HuH-7.5 (cell line): Measurements from ENCODE around the gene SH3GL3.

Source experiments
- DNase-seq: peaks from one replicate; pipeline ENCODE4 v3.0.0; 2011; ENCODE audit warnings: low spot score

SH3GL3 gene

DNA sequence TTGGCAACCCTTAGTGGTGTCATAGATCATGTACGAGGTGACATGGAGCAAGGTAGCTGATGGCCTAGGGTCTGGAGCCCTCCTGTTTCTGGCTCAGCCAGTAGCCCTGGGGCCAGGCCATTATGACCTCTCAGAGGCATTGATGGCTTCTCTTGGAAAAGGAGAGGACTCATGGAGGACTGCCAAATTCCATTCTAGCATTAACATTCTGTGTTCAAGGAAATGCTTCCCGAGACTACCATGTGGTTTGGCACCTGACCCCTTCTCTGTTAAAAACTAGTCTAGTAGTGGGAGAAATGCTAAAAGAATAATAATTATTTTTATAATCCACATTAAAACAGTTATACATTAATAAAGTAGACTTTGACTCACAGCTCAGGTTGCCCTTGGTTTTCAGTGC is 166.6 kb downstream of the SH3GL3 start:
- DNase-seq = no peak

- no peak for DNase-seq
These were observed 169.7 kb downstream of the SH3GL3 start for GRCh38 chr15:83616840-83617239.

DNA sequence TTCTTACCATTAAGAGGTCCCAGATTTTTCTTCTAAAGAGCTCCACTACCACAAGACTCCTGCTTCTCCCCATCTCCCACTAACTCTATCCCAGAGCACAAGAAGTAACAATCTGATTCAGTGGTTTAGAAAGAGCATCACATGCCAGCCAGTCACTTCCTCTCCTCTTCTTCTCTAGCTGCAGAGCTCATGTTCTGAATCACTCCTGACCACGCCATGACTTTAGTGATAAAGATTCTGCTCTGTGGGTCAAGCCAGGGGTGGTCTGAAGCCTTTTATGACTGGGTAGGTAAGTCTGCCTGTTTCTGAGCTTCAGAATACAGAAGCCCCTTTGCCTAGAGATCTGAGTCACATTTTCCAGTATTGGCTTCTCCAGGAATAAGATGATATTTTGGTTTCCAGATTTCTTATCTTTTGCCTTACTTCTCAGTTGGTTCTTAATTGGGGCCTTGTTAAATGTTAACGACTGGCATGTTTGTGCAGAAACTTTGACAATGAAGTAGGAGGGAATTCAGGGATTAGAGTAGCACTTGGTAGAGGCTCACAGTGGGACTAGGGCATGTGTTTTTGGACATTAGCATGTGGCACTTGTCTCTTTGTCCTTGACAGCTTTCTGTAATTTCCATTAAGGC is 179.1 kb downstream of the SH3GL3 start:
- DNase-seq = no peak

DNA sequence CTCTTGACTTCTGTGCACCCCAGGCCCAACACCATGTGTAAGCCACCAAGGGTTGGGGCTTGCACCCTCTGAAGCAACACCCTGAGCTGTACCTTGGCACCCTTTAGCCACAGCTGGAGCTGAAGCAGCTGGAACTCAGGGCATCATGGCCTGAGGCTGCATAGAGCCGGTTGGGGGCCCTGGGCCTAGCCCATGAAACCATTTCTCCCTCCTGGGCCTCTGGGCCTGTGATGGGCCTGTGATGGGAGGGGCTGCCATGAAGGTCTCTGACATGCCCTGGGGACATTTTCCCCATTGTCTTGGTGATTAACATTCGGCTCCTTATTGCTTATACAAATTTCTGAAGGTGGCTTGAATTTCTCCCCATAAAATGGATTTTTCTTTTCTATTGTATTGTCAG is 184.4 kb downstream of the SH3GL3 start:
- no peak for DNase-seq

DNA sequence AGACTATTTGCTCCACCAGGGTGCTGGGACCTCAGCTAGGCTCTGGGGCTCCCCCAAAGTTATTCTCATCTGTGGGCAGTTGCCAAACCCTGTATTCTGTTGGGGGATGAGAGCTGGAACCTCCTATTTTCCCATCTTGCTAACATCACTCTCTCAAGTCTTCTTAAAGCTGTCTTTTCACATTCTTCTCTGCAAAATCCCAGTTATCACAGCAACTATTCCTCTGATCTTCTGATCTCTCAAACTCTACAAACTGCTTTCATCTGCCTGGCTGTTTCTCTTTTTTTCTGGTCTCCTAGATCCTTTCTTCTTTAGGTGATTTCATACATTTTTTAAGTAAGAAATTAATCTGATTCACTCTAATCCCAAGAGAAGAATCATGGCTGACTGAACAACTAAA is 196.1 kb downstream of the SH3GL3 start:
- no peak for DNase-seq

GRCh38 chr15:83644439-83644838 is 197.3 kb downstream of the SH3GL3 start:
- DNase-seq = no peak

- no peak for DNase-seq
These were observed 203.7 kb downstream of the SH3GL3 start for GRCh38 chr15:83650831-83651230.

GRCh38 chr15:83651541-83651940 is 204.4 kb downstream of the SH3GL3 start:
- DNase-seq = no peak

- no peak for DNase-seq
These were observed 205.6 kb downstream of the SH3GL3 start for GRCh38 chr15:83652626-83653204.

GRCh38 chr15:83653288-83653638 is 206.1 kb downstream of the SH3GL3 start:
- DNase-seq = no peak

DNA sequence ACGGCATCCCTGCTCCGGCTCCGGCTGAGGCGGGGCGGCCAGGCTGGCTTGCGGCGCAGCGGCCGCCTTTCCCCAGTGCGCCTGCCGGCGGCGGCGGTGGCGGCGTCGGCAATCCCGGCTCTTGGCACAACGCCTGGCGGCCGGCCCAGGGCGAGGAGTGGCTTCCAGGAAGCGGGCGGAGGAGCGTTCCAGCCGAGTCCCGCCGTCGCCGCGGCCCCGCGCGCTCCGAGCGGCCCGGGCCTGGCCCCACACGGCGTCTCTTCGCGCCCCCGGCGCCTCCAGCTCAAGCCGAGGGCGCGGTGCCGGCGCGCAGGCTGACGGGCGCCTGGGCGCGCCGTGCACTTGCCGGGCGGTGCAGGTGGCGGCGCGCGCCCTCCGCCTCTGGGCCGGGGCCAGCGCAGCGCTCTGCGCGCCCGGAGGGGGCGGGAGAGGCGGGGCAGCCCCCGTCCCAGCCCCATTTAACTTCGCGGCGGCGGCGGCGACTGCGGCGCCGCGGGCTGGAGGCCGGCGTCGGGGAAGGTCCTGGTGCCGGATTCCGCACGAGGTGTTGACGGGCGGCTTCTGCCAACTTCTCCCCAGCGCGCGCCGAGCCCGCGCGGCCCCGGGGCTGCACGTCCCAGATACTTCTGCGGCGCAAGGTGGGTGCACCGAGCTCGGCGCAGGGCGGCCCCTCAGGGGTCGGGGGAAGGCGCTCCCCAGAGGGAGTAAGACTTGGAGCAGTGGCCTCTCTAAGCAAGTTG is 206.7 kb downstream of the SH3GL3 start, which contains the start of gene ADAMTSL3:
Gene ADAMTSL3, plus strand, starts transcription at position 485 of the 740 bp plus-strand sequence. CDS start 1,639 bp downstream, outside the sequence.
- DNase-seq = no peak

- DNase-seq = no peak
These were observed 207.5 kb downstream of the SH3GL3 start for GRCh38 chr15:83654379-83655236.

DNA sequence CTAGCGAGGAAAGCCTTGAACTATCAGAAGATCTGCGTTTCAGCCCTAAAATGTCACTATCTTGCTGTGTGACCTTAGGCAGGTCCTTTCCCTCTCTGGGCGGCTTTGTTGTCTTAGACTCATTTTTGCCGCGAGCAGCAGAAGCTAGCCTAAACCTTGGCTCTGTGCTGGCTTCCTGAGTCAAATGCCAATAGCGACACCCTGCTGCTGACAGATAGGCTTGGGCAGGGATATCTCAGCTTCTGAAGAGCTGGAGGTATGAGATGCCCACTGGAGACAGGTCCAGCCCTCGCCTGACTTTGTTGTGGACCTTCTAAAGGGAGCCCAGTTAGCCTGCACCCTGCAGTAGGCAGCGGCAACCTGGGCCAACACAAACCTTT is 208.1 kb downstream of the SH3GL3 start:
- DNase-seq = no peak

DNA sequence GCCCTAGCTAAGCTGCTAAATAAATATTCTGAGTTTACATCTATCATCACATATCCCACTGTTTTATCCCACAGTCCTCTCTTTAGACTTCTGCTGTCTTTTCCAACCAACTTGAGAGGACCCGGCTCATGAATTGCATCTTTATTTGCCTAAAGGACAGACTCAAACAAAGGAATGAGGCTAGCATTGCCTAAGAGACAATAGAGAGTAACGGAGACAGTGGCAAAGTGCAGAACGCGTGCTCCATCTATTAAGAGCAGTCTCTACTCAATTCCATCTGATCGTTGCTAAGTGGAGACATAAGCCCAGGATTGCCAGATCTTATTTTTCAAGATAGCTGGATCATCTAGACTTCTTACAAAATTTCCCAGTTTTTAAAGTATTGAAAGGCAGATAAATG is 209.1 kb downstream of the SH3GL3 start:
- DNase-seq = no peak

GRCh38 chr15:83656943-83657528 is 209.9 kb downstream of the SH3GL3 start:
- DNase-seq = no peak

GRCh38 chr15:83657549-83657948 is 210.4 kb downstream of the SH3GL3 start:
- no peak for DNase-seq

- no peak for DNase-seq
These were observed 211.6 kb downstream of the SH3GL3 start for GRCh38 chr15:83658430-83659416.

- no peak for DNase-seq
These were observed 212.3 kb downstream of the SH3GL3 start for GRCh38 chr15:83659417-83659812.

- no peak for DNase-seq
These were observed 218.3 kb downstream of the SH3GL3 start for GRCh38 chr15:83665480-83665879.
